SH-SY5Y (cell line): ENCODE results near the gene KLHL29.

ENCODE experiments used
- GATA2 ChIP-seq: IDR thresholded peaks from 2 replicates; pipeline ENCODE4 v1.6.1; 2011; ENCODE audit warnings: mild to moderate bottlenecking, low read depth, low read length
- GATA3 ChIP-seq: IDR thresholded peaks from 2 replicates; pipeline ENCODE4 v1.6.1; 2011; ENCODE audit warnings: low read depth, mild to moderate bottlenecking, low read length, moderate library complexity

DNA sequence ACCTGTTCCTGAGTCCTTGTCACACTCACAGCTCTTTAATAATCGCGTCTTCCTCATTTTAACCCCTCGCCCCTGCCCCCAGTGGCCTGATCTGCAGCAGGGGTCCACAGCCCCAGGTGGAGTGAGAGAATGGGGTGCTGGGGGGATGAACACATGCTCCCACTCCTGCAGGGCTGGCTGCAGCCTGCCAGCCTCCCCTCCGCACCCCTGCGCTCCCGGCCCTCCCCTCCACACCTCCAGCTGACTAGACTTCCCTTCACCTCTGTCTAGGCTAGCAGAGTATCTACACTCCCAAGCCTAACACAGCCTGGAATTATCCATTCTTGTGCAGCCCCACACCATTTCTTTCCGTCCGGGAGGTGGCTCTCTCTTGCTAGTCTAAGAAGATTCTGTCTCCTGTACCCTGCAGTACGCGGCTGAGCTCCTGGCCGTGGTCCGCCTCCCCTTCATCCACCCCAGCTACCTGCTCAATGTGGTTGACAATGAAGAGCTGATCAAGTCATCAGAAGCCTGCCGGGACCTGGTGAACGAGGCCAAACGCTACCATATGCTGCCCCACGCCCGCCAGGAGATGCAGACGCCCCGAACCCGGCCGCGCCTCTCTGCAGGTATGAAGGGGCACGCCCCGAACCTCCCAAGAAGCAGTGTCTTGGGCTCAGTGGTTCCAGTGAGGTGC is 310.4 kb downstream of the KLHL29 start:
- TF ChIP-seq GATA3 (no peak), GATA2 (no peak)
